ENCODE results near the gene NEDD1.
A peak's percentile ranks its signal among the peaks of the same experiment; 100 is the strongest.

Gene NEDD1

GRCh38 chr12:96902076-96902475 lies 5.0 kb upstream of the NEDD1 start:
- no peak for DNase-seq

- DNase-seq: no peak
These were observed 584 bp upstream of the NEDD1 start for GRCh38 chr12:96906498-96906848.

GRCh38 chr12:96907671-96908422 lies 790 bp downstream of the NEDD1 start:
- DNase-seq: no peak

GRCh38 chr12:96908423-96908675 lies 1.3 kb downstream of the NEDD1 start:
- DNase-seq: no peak

GRCh38 chr12:96912261-96912660 lies 5.2 kb downstream of the NEDD1 start:
- no peak for DNase-seq

- DNase-seq: no peak
These were observed 5.9 kb downstream of the NEDD1 start for GRCh38 chr12:96912943-96913342.

- DNase-seq: no peak
These were observed 12.6 kb downstream of the NEDD1 start for GRCh38 chr12:96919510-96920210.

- no peak for DNase-seq
These were observed 41.7 kb downstream of the NEDD1 start for GRCh38 chr12:96948782-96949181.

- no peak for DNase-seq
These were observed 72.5 kb downstream of the NEDD1 start for GRCh38 chr12:96979532-96979931.

- no peak for DNase-seq
These were observed 73.9 kb downstream of the NEDD1 start for GRCh38 chr12:96980991-96981414.

GRCh38 chr12:96981911-96982310 lies 74.9 kb downstream of the NEDD1 start:
- DNase-seq: no peak

- no peak for DNase-seq
These were observed 75.6 kb downstream of the NEDD1 start for GRCh38 chr12:96982671-96983070.

- peak; percentile 26 for DNase-seq
These were observed 78.7 kb downstream of the NEDD1 start for GRCh38 chr12:96985515-96986362.

GRCh38 chr12:96986883-96987523 lies 79.9 kb downstream of the NEDD1 start:
- DNase-seq: no peak

- no peak for DNase-seq
These were observed 81.9 kb downstream of the NEDD1 start for GRCh38 chr12:96988919-96989318.

GRCh38 chr12:96989916-96990315 lies 82.9 kb downstream of the NEDD1 start:
- DNase-seq: no peak

- no peak for DNase-seq
These were observed 87.8 kb downstream of the NEDD1 start for GRCh38 chr12:96994900-96995299.

- no peak for DNase-seq
These were observed 88.8 kb downstream of the NEDD1 start for GRCh38 chr12:96995861-96996260.

- DNase-seq: no peak
These were observed 90.9 kb downstream of the NEDD1 start for GRCh38 chr12:96997797-96998484.

- DNase-seq: no peak
These were observed 96.2 kb downstream of the NEDD1 start for GRCh38 chr12:97003276-97003675.
